GM18858 (cell line): ENCODE results near the gene FAM161A.
"Not testable (repeated sequence)": the region's sequence is repeated elsewhere in the genome, so short reads cannot be mapped to it uniquely, and the experiment has no call there.

Experiments
- ATAC-seq: cut with Tn5 transposase; IDR thresholded peaks from one replicate; pipeline ENCODE4 v1.9.1; 2021; ENCODE audit not compliant: unreplicated experiment

Gene FAM161A

GRCh38 chr2:61841286-61841685 lies 12.6 kb downstream of the FAM161A start:
- no peak for ATAC-seq

- no peak for ATAC-seq
Measured at GRCh38 chr2:61834893-61835292, 19.0 kb downstream of the FAM161A start.

GRCh38 chr2:61833971-61834370 lies 19.9 kb downstream of the FAM161A start:
- no peak for ATAC-seq

- ATAC-seq, result no peak
Measured at GRCh38 chr2:61832183-61832841, 21.5 kb downstream of the FAM161A start.

- ATAC-seq, result no peak
Measured at GRCh38 chr2:61822255-61822654, 31.6 kb downstream of the FAM161A start.

GRCh38 chr2:61816480-61817355 lies 37.1 kb downstream of the FAM161A start:
- ATAC-seq, result no peak

- ATAC-seq, result no peak
Measured at GRCh38 chr2:61814539-61815160, 39.2 kb downstream of the FAM161A start.

- ATAC-seq, result not testable (repeated sequence)
Measured at GRCh38 chr2:61813314-61813713, 40.5 kb downstream of the FAM161A start.

- no peak for ATAC-seq
Measured at GRCh38 chr2:61811821-61812220, 42.0 kb downstream of the FAM161A start.

GRCh38 chr2:61810203-61810602 lies 43.7 kb downstream of the FAM161A start:
- ATAC-seq, result not testable (repeated sequence)

- ATAC-seq, result not testable (repeated sequence)
Measured at GRCh38 chr2:61808693-61809092, 45.2 kb downstream of the FAM161A start.

GRCh38 chr2:61807036-61807757 lies 46.7 kb downstream of the FAM161A start:
- ATAC-seq, result no peak

- ATAC-seq, result no peak
Measured at GRCh38 chr2:61802548-61802947, 51.3 kb downstream of the FAM161A start.

- no peak for ATAC-seq
Measured at GRCh38 chr2:61799099-61799498, 54.8 kb downstream of the FAM161A start.

GRCh38 chr2:61797446-61797845 lies 56.4 kb downstream of the FAM161A start:
- ATAC-seq, result not testable (repeated sequence)

GRCh38 chr2:61795408-61795807 lies 58.5 kb downstream of the FAM161A start:
- no peak for ATAC-seq

GRCh38 chr2:61793389-61793836 lies 60.4 kb downstream of the FAM161A start:
- ATAC-seq, result no peak

GRCh38 chr2:61792355-61792890 lies 61.4 kb downstream of the FAM161A start:
- ATAC-seq, result no peak

GRCh38 chr2:61789807-61790602 lies 63.9 kb downstream of the FAM161A start:
- ATAC-seq, result no peak
